Endothelial cell of umbilical vein (primary cell): ENCODE results near the gene PLEKHG3.

Experiments
- FOS ChIP-seq: IDR thresholded peaks from 2 replicates; pipeline ENCODE4 v1.6.1; 2011; ENCODE audit warnings: mild to moderate bottlenecking, low read length, moderate library complexity, borderline replicate concordance; ENCODE audit not compliant: insufficient read depth
- POLR2A ChIP-seq: IDR thresholded peaks from 2 replicates; pipeline ENCODE4 v1.6.1; 2012; ENCODE audit warnings: low read depth, mild to moderate bottlenecking, control low read depth, low read length
- TF ChIP-seq, protein P1 (sequence below), 2 donors: IDR thresholded peaks; 1 replicate in 1 of 2; 2 replicates in 1 of 2; pipeline ENCODE4 v1.5.1; 2011; ENCODE audit warnings: low read length in 2 of 2, mild to moderate bottlenecking in 2 of 2, moderate library complexity in 2 of 2, control low read depth in 1 of 2, inconsistent platforms in 1 of 2, low read depth in 1 of 2; ENCODE audit not compliant: insufficient read depth in 1 of 2; ENCODE audit errors: extremely low read depth in 1 of 2

DNA sequence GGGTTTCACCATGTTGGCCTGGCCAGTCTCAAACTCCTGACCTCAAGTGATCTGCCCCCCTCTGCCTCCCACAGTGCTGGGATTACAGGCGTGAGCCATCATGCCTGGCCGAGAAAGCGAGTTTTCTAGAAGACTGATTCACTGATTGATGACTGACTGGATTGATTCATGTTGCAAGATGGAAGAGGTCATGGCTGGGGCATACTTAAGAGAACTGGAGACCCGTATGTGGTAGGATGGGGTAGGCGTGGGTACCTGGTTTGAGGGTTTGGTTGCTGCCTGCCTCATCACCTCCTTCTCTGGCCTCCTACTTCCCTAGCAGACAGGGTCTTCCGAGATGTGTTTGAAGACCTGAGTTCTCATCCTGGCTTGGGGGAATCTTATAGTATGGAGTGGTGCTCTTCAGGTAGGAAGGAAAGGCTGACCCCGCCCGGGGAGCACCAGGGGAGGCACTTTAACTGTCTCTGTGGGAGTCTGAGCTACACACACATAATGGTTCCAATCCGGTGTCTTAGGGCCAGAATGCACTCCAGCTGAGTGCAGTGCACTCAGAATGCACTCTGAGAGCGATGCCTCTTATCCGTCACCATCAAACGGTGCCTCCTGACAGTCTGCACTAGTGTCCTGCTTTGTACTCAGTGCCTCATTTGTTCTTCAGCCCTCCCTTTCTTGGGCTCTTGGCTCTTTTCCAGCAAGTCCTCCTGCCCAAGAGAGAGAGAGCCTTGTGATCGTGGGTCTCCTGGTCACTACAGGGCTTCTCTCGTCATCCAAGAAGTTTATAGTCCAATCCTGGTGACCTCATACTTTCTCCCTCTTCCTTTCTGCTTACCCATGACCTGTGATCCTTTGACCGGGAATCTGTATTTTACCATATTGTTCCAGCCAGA, 19.7 kb downstream of the PLEKHG3 start:
- TF ChIP-seq, protein P1, sequence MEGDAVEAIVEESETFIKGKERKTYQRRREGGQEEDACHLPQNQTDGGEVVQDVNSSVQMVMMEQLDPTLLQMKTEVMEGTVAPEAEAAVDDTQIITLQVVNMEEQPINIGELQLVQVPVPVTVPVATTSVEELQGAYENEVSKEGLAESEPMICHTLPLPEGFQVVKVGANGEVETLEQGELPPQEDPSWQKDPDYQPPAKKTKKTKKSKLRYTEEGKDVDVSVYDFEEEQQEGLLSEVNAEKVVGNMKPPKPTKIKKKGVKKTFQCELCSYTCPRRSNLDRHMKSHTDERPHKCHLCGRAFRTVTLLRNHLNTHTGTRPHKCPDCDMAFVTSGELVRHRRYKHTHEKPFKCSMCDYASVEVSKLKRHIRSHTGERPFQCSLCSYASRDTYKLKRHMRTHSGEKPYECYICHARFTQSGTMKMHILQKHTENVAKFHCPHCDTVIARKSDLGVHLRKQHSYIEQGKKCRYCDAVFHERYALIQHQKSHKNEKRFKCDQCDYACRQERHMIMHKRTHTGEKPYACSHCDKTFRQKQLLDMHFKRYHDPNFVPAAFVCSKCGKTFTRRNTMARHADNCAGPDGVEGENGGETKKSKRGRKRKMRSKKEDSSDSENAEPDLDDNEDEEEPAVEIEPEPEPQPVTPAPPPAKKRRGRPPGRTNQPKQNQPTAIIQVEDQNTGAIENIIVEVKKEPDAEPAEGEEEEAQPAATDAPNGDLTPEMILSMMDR (IDR thresholded peaks at IDR 0.05; ENCODE audit: extremely low read depth in 1 of 2, insufficient read depth in 1 of 2, low read depth in 1 of 2, low read length in 2 of 2) = no peak
- TF ChIP-seq POLR2A (no peak), FOS (no peak)
